Thyroid gland (tissue), 4 donors: ENCODE data around the gene BTBD9. TPM values are rescaled to one million over a fixed set of nuclear protein-coding genes. Genes with fewer than 3 reads are reported as not detected.

Source experiments
- DNase-seq, 2 donors: peaks; one replicate each; pipeline ENCODE4 v3.0.0-alpha.2; 2019
- H3K27ac ChIP-seq, 3 donors: fragments of 200-600 bp; sonication (generic); 1 replicate in 2 of 3; 2 replicates in 1 of 3; pipeline ENCODE4 v1.5.1; 2016 to 2019; ENCODE audit warnings: mild to moderate bottlenecking in 1 of 3, moderate library complexity in 1 of 3
- H3K27me3 ChIP-seq: fragments of 200-600 bp; sonication (generic); one replicate; pipeline ENCODE4 v1.5.1; 2019
- H3K36me3 ChIP-seq, 2 donors: fragments of 200-600 bp; sonication (generic); one replicate each; pipeline ENCODE4 v1.5.1; 2016 to 2019
- H3K4me1 ChIP-seq, 2 donors: fragments of 200-600 bp; sonication (generic); one replicate each; pipeline ENCODE4 v1.5.1; 2017 to 2019
- H3K4me3 ChIP-seq, 3 donors: fragments of 200-600 bp; sonication (generic); replicated peaks in 1 of 3; 1 replicate in 2 of 3; 2 replicates in 1 of 3; pipeline ENCODE4 v1.5.1; 2016; ENCODE audit warnings: mild to moderate bottlenecking in 1 of 3
- H3K9me3 ChIP-seq: fragments of 200-600 bp; sonication (generic); one replicate; pipeline ENCODE4 v1.5.1; 2017
- CTCF ChIP-seq, 6 experiments: fragments of 200-600 bp in 3 of 6; fragments of 450-650 bp in 3 of 6; sonication (generic) in 3 of 6; IDR thresholded peaks; one replicate each; pipeline ENCODE4 v1.5.1; 2016 to 2019; ENCODE audit warnings: antibody characterized with exemption in 6 of 6, mild to moderate bottlenecking in 2 of 6, inconsistent platforms in 1 of 6, moderate library complexity in 1 of 6
- POLR2A ChIP-seq, 2 donors: fragments of 450-650 bp; IDR thresholded peaks; one replicate each; pipeline ENCODE4 v1.6.1; 2017; ENCODE audit warnings: antibody characterized with exemption in 2 of 2, mild to moderate bottlenecking in 2 of 2, moderate library complexity in 1 of 2
- WGBS, 2 donors: methylation state at CpG; one replicate each; pipeline ENCODE4 v1.1.5; 2017; 5-methylcytosine and 5-hydroxymethylcytosine counted together
- intact Hi-C: fragments of 100-400 bp; cut with DNase I; formaldehyde crosslinking; loops from one replicate; pipeline ENCODE4 v1.15.1; 2023
- total RNA-seq, 4 donors: library from RNA; depleted of rRNA; stranded (reverse); fragments of >200 nt; gene quantifications; one replicate each; pipeline ENCODE4 v1.2.3, GENCODE V29; 2016

Gene BTBD9
- total RNA-seq, 4 donors from 2014 or later, result 17.3 to 32.0 (median 27.4) TPM

- intact Hi-C loops, result no loop called here
- H3K27ac ChIP-seq, result no peak overlapping the region
- H3K27me3 ChIP-seq, result no peaks in the 10 kb centered on the region
- no peaks in the 10 kb centered on the region for H3K36me3 ChIP-seq
- no peak for DNase-seq
- peaks cover 16 to 20% of the 10 kb centered on the region in 2 donors for H3K4me1 ChIP-seq
- H3K4me3 ChIP-seq, result no peak overlapping the region
- TF ChIP-seq CTCF (IDR thresholded peaks at IDR 0.05) (no peak), POLR2A (IDR thresholded peaks at IDR 0.05) (no peak)
- no peaks in the 10 kb centered on the region for H3K9me3 ChIP-seq
- WGBS, 2 donors, result 89 to 96% methylated on average over 8 to 9 of the region's 9 CpGs
Measured at GRCh38 chr6:38193481-38194281, 446.0 kb downstream of the BTBD9 start.

- DNase-seq, result no peak
- Histone ChIP-seq H3K9me3 (no peaks in the 10 kb centered on the region), H3K36me3 (no peaks in the 10 kb centered on the region), H3K27ac (no peak overlapping the region), H3K27me3 (no peaks in the 10 kb centered on the region), H3K4me1 (peaks cover 16 to 20% of the 10 kb centered on the region in 2 donors), H3K4me3 (no peak overlapping the region)
- no peak for TF ChIP-seq POLR2A (IDR thresholded peaks at IDR 0.05)
- TF ChIP-seq CTCF (IDR thresholded peaks at IDR 0.05), result no peak
- 93 to 97% methylated on average over 7 of the region's 7 CpGs for WGBS, 2 donors
- intact Hi-C loops, result no loop called here
Measured at GRCh38 chr6:38193051-38193450, 446.7 kb downstream of the BTBD9 start.

GRCh38 chr6:38192487-38192886 is 447.2 kb downstream of the BTBD9 start:
- no peak for DNase-seq
- Histone ChIP-seq H3K9me3 (no peaks in the 10 kb centered on the region), H3K4me1 (peaks cover 16 to 20% of the 10 kb centered on the region in 2 donors), H3K27me3 (no peaks in the 10 kb centered on the region), H3K4me3 (no peak overlapping the region), H3K27ac (no peak overlapping the region), H3K36me3 (no peaks in the 10 kb centered on the region)
- intact Hi-C loops, result no loop called here
- 96 to 100% methylated on average over 4 to 5 of the region's 5 CpGs for WGBS, 2 donors
- TF ChIP-seq CTCF (IDR thresholded peaks at IDR 0.05) (no peak), POLR2A (IDR thresholded peaks at IDR 0.05) (no peak)

GRCh38 chr6:38192011-38192410 is 447.7 kb downstream of the BTBD9 start:
- WGBS, 2 donors, result 87 to 93% methylated on average over 9 of the region's 9 CpGs
- Histone ChIP-seq H3K9me3 (no peaks in the 10 kb centered on the region), H3K36me3 (no peaks in the 10 kb centered on the region), H3K4me3 (no peak overlapping the region), H3K4me1 (peaks cover 16 to 20% of the 10 kb centered on the region in 2 donors), H3K27ac (no peak overlapping the region), H3K27me3 (no peaks in the 10 kb centered on the region)
- intact Hi-C loops, result no loop called here
- no peak for DNase-seq
- TF ChIP-seq CTCF (IDR thresholded peaks at IDR 0.05) (no peak), POLR2A (IDR thresholded peaks at IDR 0.05) (no peak)

GRCh38 chr6:38191418-38191817 is 448.3 kb downstream of the BTBD9 start:
- Histone ChIP-seq H3K36me3 (no peaks in the 10 kb centered on the region), H3K27ac (no peak overlapping the region), H3K4me1 (peaks cover 16 to 20% of the 10 kb centered on the region in 2 donors), H3K27me3 (no peaks in the 10 kb centered on the region), H3K4me3 (no peak overlapping the region), H3K9me3 (no peaks in the 10 kb centered on the region)
- TF ChIP-seq CTCF (IDR thresholded peaks at IDR 0.05) (no peak), POLR2A (IDR thresholded peaks at IDR 0.05) (no peak)
- intact Hi-C loops, result no loop called here
- WGBS, 2 donors, result 89 to 90% methylated on average over 9 of the region's 9 CpGs
- DNase-seq, result no peak
